22Rv1 (cell line): ENCODE data around the gene CYTL1.

Experiments
- ZFX ChIP-seq: fragments of 450-650 bp; IDR thresholded peaks from 2 replicates; pipeline ENCODE4 v1.6.1; 2017; ENCODE audit warnings: antibody characterized with exemption, borderline replicate concordance
- TF ChIP-seq, protein P1 (sequence below): fragments of 450-650 bp; IDR thresholded peaks from 2 replicates; pipeline ENCODE4 v1.5.1; 2017; ENCODE audit warnings: mild to moderate bottlenecking

DNA sequence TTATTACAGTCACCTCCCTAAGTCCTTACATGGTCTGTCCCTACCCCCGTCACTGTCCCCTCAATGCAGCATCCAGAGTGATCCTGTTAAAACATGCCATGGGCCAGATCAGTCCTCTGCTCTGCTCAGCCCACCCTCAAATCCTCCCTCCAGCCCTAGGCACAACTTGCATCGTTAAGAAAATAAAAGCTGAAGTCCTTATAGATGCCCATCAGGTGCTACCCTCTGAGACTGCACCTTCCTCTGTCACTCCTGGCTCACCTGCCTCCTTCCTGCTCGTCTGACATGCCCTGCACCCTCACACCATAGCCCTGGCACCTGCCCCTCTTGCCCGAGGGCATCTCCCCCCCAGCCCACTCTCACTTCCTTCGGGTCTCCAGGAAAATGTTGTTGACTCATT is 36.2 kb upstream of the CYTL1 start:
- TF ChIP-seq, protein P1, sequence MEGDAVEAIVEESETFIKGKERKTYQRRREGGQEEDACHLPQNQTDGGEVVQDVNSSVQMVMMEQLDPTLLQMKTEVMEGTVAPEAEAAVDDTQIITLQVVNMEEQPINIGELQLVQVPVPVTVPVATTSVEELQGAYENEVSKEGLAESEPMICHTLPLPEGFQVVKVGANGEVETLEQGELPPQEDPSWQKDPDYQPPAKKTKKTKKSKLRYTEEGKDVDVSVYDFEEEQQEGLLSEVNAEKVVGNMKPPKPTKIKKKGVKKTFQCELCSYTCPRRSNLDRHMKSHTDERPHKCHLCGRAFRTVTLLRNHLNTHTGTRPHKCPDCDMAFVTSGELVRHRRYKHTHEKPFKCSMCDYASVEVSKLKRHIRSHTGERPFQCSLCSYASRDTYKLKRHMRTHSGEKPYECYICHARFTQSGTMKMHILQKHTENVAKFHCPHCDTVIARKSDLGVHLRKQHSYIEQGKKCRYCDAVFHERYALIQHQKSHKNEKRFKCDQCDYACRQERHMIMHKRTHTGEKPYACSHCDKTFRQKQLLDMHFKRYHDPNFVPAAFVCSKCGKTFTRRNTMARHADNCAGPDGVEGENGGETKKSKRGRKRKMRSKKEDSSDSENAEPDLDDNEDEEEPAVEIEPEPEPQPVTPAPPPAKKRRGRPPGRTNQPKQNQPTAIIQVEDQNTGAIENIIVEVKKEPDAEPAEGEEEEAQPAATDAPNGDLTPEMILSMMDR: no peak
- no peak for TF ChIP-seq ZFX
